ENCODE data around the gene ELL. TPM values are rescaled to one million over a fixed set of nuclear protein-coding genes. Genes with fewer than 3 reads are reported as not detected.

ELL gene
- total RNA-seq, 1 experiment from 2014 or later = 18.6 TPM

- no peak for ATAC-seq
- TF ChIP-seq CTCF (IDR thresholded peaks at IDR 0.05) = no peak
- TF ChIP-seq REST (IDR thresholded peaks at IDR 0.05; ENCODE audit: insufficient read depth in 1 of 2, low read depth in 2 of 2, low read length in 1 of 2) = no peak
- TF ChIP-seq SIN3A (IDR thresholded peaks at IDR 0.05; ENCODE audit: borderline replicate concordance, insufficient read depth, low read depth, low read length) = no peak
- TF ChIP-seq POLR2AphosphoS5 (IDR thresholded peaks at IDR 0.05; ENCODE audit: low read depth, low read length) = no peak
- H3K36me3 ChIP-seq (ENCODE audit: control insufficient read depth, insufficient read depth, low read length) = no peaks in the 10 kb centered on the region
- H3K27ac ChIP-seq (ENCODE audit: low read length) = no peak overlapping the region
- POLR2A ChIA-PET = no interaction called here
- intact Hi-C loops (cut with micrococcal nuclease; ENCODE audit: unreplicated experiment) (loop anchor here (10.0 kb wide), 1 partner anchor 1089 kb away; the partner anchor contains the start of genes ABHD8, DDA1 and MRPL34), in situ Hi-C loops (cut with HindIII; ENCODE audit: low pct_unique_long_range_greater_than_20kb, low sequenced_read_pairs) (no loop called here)
- BruUV-seq (replicated peaks) = no TSS peak
- H3K4me1 ChIP-seq (ENCODE audit: control insufficient read depth, insufficient read depth, low read length) = peaks cover 3% of the 10 kb centered on the region
- H3K4me3 ChIP-seq (ENCODE audit: low read depth in 2 of 2, low read length in 2 of 2) = no peak overlapping the region
- CTCF ChIA-PET = no interaction called here
- no peaks in the 10 kb centered on the region for H3K27me3 ChIP-seq (ENCODE audit: control insufficient read depth, insufficient read depth, low read length)
- H3K9me3 ChIP-seq (ENCODE audit: control insufficient read depth, insufficient read depth, low read depth, low read length) = no peaks in the 10 kb centered on the region
- DNase-seq (ENCODE audit: low read depth, low spot score) = no peak
Measured at GRCh38 chr19:18393836-18394235, 128.0 kb downstream of the ELL start.

GRCh38 chr19:18392926-18393325 is 128.9 kb downstream of the ELL start:
- no peak overlapping the region; the same call in 1 of the 2 replicates for H3K27ac ChIP-seq (ENCODE audit: low read length)

More at GRCh38 chr19:18392926-18393325, 128.9 kb downstream of the ELL start:
- Histone ChIP-seq H3K9me3 (ENCODE audit: control insufficient read depth, insufficient read depth, low read depth, low read length) (no peaks in the 10 kb centered on the region), H3K4me3 (ENCODE audit: low read depth in 2 of 2, low read length in 2 of 2) (no peak overlapping the region), H3K4me1 (ENCODE audit: control insufficient read depth, insufficient read depth, low read length) (peaks cover 3% of the 10 kb centered on the region), H3K36me3 (ENCODE audit: control insufficient read depth, insufficient read depth, low read length) (no peaks in the 10 kb centered on the region), H3K27me3 (ENCODE audit: control insufficient read depth, insufficient read depth, low read length) (no peaks in the 10 kb centered on the region)
- in situ Hi-C loops (cut with HindIII; ENCODE audit: low pct_unique_long_range_greater_than_20kb, low sequenced_read_pairs) (no loop called here), intact Hi-C loops (cut with micrococcal nuclease; ENCODE audit: unreplicated experiment) (loop anchor here (10.0 kb wide), 1 partner anchor 1088 kb away; the partner anchor contains the start of genes ABHD8, DDA1 and MRPL34)
- POLR2A ChIA-PET = interaction anchor here (0.6 kb wide), 1 partner anchor 62 kb away, joined by 4 read pairs; no protein-coding TSS in a partner anchor
- ATAC-seq (no peak), DNase-seq (ENCODE audit: low read depth, low spot score) (no peak)
- no peak for TF ChIP-seq CTCF (IDR thresholded peaks at IDR 0.05)
- TF ChIP-seq TCF7L2 (IDR thresholded peaks at IDR 0.05; ENCODE audit: low read depth, low read length) = no peak
- TF ChIP-seq SIN3A (IDR thresholded peaks at IDR 0.05; ENCODE audit: borderline replicate concordance, insufficient read depth, low read depth, low read length) = no peak
- CTCF ChIA-PET = no interaction called here
- BruUV-seq (replicated peaks) = no TSS peak

Other genes with a start within 250 kb of the ELL start
- 2.5 TPM for gene IQCN, start 247.6 kb downstream of the ELL start, total RNA-seq (2021; ENCODE audit: unreplicated experiment)
- 130 TPM for gene JUND, start 240.4 kb downstream of the ELL start, total RNA-seq (2021; ENCODE audit: unreplicated experiment)
- 209 TPM for gene LSM4, start 199.0 kb downstream of the ELL start, total RNA-seq (2021; ENCODE audit: unreplicated experiment)
- 36.3 TPM for gene PGPEP1, start 181.5 kb downstream of the ELL start, total RNA-seq (2021; ENCODE audit: unreplicated experiment)
- 335 TPM for gene GDF15, start 135.9 kb downstream of the ELL start, total RNA-seq (2021; ENCODE audit: unreplicated experiment)
- 0.15 TPM for gene LRRC25, start 124.4 kb downstream of the ELL start, total RNA-seq (2021; ENCODE audit: unreplicated experiment)
- 128 TPM for gene SSBP4, start 102.7 kb downstream of the ELL start, total RNA-seq (2021; ENCODE audit: unreplicated experiment)
- gene ISYNA1, start 83.9 kb downstream of the ELL start, total RNA-seq (2021; ENCODE audit: unreplicated experiment) = 351 TPM
- gene FKBP8, start 21.5 kb upstream of the ELL start, total RNA-seq (2021; ENCODE audit: unreplicated experiment) = 182 TPM
- gene KXD1, start 35.8 kb upstream of the ELL start, total RNA-seq (2021; ENCODE audit: unreplicated experiment) = 106 TPM
- 907 TPM for gene UBA52, start 49.8 kb upstream of the ELL start, total RNA-seq (2021; ENCODE audit: unreplicated experiment)
- gene REX1BD, start 66.7 kb upstream of the ELL start, total RNA-seq (2021; ENCODE audit: unreplicated experiment) = 32.0 TPM
- gene CRLF1, start 84.7 kb upstream of the ELL start, total RNA-seq (2021; ENCODE audit: unreplicated experiment) = 3.5 TPM
- gene TMEM59L, start 90.8 kb upstream of the ELL start, total RNA-seq (2021; ENCODE audit: unreplicated experiment) = 2.4 TPM
- 4.4 TPM for gene KLHL26, start 115.0 kb upstream of the ELL start, total RNA-seq (2021; ENCODE audit: unreplicated experiment)
- gene CRTC1, start 161.6 kb upstream of the ELL start, total RNA-seq (2021; ENCODE audit: unreplicated experiment) = 18.2 TPM